ENCODE measurements around the gene CAMK1. TPM values are rescaled to one million over a fixed set of nuclear protein-coding genes. Genes with fewer than 3 reads are reported as not detected.

CAMK1 gene
- total RNA-seq, 1 experiment from 2014 or later: 9.7 TPM

DNA sequence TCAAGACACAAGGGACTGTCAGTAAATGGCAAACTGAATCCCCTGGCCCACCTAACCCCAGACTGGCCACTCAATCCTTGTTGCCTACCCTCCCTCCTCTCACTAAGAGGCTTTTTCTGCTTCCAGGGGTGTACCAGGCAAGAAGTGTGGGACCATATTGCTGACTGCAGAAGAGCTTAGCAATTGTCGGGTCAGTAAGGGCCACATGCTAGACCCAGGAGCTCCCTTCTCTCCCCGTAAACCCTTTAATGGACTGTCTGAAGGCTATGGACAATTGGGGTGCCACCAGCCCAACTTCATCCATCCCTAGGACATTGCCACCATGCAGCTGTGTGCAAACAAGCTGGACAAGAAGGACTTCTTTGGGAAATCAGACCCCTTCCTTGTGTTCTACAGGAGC, 57.3 kb downstream of the CAMK1 start:
- ATAC-seq (no peak), DNase-seq (ENCODE audit: low read depth, low spot score) (no peak)
- Histone ChIP-seq H3K27me3 (ENCODE audit: control insufficient read depth, insufficient read depth, low read length) (peaks cover 4% of the 10 kb centered on the region), H3K36me3 (ENCODE audit: control insufficient read depth, insufficient read depth, low read length) (no peaks in the 10 kb centered on the region), H3K4me3 (ENCODE audit: low read depth in 2 of 2, low read length in 2 of 2) (no peak overlapping the region), H3K4me1 (ENCODE audit: control insufficient read depth, insufficient read depth, low read length) (0 out of 2 replicates have a peak, but pooled peaks cover 4% of the 10 kb centered on the region), H3K9me3 (ENCODE audit: control insufficient read depth, insufficient read depth, low read depth, low read length) (no peaks in the 10 kb centered on the region), H3K27ac (ENCODE audit: low read length) (no peak overlapping the region)
- in situ Hi-C loops (cut with HindIII; ENCODE audit: low pct_unique_long_range_greater_than_20kb, low sequenced_read_pairs): no loop called here
- TF ChIP-seq TCF7L2 (IDR thresholded peaks at IDR 0.05; ENCODE audit: low read depth, low read length) (no peak), SIN3A (IDR thresholded peaks at IDR 0.05; ENCODE audit: borderline replicate concordance, insufficient read depth, low read depth, low read length) (no peak), POLR2AphosphoS5 (IDR thresholded peaks at IDR 0.05; ENCODE audit: low read depth, low read length) (no peak)
- TF ChIP-seq, protein P1, sequence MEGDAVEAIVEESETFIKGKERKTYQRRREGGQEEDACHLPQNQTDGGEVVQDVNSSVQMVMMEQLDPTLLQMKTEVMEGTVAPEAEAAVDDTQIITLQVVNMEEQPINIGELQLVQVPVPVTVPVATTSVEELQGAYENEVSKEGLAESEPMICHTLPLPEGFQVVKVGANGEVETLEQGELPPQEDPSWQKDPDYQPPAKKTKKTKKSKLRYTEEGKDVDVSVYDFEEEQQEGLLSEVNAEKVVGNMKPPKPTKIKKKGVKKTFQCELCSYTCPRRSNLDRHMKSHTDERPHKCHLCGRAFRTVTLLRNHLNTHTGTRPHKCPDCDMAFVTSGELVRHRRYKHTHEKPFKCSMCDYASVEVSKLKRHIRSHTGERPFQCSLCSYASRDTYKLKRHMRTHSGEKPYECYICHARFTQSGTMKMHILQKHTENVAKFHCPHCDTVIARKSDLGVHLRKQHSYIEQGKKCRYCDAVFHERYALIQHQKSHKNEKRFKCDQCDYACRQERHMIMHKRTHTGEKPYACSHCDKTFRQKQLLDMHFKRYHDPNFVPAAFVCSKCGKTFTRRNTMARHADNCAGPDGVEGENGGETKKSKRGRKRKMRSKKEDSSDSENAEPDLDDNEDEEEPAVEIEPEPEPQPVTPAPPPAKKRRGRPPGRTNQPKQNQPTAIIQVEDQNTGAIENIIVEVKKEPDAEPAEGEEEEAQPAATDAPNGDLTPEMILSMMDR (IDR thresholded peaks at IDR 0.05): no peak
- TF ChIP-seq, protein P2, sequence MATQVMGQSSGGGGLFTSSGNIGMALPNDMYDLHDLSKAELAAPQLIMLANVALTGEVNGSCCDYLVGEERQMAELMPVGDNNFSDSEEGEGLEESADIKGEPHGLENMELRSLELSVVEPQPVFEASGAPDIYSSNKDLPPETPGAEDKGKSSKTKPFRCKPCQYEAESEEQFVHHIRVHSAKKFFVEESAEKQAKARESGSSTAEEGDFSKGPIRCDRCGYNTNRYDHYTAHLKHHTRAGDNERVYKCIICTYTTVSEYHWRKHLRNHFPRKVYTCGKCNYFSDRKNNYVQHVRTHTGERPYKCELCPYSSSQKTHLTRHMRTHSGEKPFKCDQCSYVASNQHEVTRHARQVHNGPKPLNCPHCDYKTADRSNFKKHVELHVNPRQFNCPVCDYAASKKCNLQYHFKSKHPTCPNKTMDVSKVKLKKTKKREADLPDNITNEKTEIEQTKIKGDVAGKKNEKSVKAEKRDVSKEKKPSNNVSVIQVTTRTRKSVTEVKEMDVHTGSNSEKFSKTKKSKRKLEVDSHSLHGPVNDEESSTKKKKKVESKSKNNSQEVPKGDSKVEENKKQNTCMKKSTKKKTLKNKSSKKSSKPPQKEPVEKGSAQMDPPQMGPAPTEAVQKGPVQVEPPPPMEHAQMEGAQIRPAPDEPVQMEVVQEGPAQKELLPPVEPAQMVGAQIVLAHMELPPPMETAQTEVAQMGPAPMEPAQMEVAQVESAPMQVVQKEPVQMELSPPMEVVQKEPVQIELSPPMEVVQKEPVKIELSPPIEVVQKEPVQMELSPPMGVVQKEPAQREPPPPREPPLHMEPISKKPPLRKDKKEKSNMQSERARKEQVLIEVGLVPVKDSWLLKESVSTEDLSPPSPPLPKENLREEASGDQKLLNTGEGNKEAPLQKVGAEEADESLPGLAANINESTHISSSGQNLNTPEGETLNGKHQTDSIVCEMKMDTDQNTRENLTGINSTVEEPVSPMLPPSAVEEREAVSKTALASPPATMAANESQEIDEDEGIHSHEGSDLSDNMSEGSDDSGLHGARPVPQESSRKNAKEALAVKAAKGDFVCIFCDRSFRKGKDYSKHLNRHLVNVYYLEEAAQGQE (IDR thresholded peaks at IDR 0.05; ENCODE audit: insufficient read depth in 1 of 2, low read depth in 2 of 2, low read length in 1 of 2): no peak
- ChIA-PET POLR2A (no interaction called here), CTCF (no interaction called here)
- intact Hi-C loops (cut with micrococcal nuclease; ENCODE audit: unreplicated experiment): no loop called here
- no TSS peak for BruUV-seq (replicated peaks)

DNA sequence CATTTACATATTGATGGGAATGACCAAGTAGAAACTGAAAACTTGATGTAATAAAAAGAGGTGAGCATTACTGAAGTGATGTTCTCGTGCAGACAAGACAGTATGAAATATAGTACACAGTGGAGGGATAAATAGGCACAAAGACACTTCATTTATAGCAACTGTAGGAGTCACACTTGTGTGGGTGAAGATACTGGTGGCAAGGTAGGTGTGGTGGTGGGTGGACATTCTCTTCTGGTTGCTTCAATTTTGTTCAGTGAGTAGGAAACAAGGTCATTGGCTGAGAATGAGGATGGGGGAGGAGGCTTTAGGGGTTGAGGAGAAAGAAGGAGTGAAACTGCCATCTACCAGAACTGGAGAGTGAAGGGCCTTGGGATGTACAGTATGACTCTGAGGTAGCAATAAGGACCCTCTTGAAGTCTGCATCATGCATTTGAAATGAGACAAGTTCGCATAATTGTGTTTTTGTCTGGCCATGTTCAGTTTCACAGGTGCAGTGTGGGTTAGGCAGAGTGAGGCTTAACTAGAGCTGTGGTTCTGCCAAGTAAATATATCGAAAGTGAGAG, 59.5 kb downstream of the CAMK1 start:
- in situ Hi-C loops (cut with HindIII; ENCODE audit: low pct_unique_long_range_greater_than_20kb, low sequenced_read_pairs) (no loop called here), intact Hi-C loops (cut with micrococcal nuclease; ENCODE audit: unreplicated experiment) (no loop called here)
- no TSS peak for BruUV-seq (replicated peaks)
- Histone ChIP-seq H3K9me3 (ENCODE audit: control insufficient read depth, insufficient read depth, low read depth, low read length) (no peaks in the 10 kb centered on the region), H3K27me3 (ENCODE audit: control insufficient read depth, insufficient read depth, low read length) (peaks cover 4% of the 10 kb centered on the region), H3K36me3 (ENCODE audit: control insufficient read depth, insufficient read depth, low read length) (no peaks in the 10 kb centered on the region), H3K4me3 (ENCODE audit: low read depth in 2 of 2, low read length in 2 of 2) (no peak overlapping the region), H3K27ac (ENCODE audit: low read length) (no peak overlapping the region), H3K4me1 (ENCODE audit: control insufficient read depth, insufficient read depth, low read length) (no peaks in the 10 kb centered on the region)
- POLR2A ChIA-PET: no interaction called here
- CTCF ChIA-PET: no interaction called here
- DNase-seq (ENCODE audit: low read depth, low spot score) (no peak), ATAC-seq (no peak)
- TF ChIP-seq, protein P2 (IDR thresholded peaks at IDR 0.05; ENCODE audit: insufficient read depth in 1 of 2, low read depth in 2 of 2, low read length in 1 of 2): no peak
- TF ChIP-seq POLR2AphosphoS5 (IDR thresholded peaks at IDR 0.05; ENCODE audit: low read depth, low read length) (no peak), TCF7L2 (IDR thresholded peaks at IDR 0.05; ENCODE audit: low read depth, low read length) (no peak), SIN3A (IDR thresholded peaks at IDR 0.05; ENCODE audit: borderline replicate concordance, insufficient read depth, low read depth, low read length) (no peak)
- TF ChIP-seq, protein P1 (IDR thresholded peaks at IDR 0.05): no peak

Data from Panc1 (cell line).